Skin epidermis (tissue), 12 donors: ENCODE data around the gene ZNF652.

Experiments
- H3K27ac ChIP-seq, 21 experiments: fragments of 200-600 bp; sonication (generic) in 11 of 21; one replicate each; pipeline ENCODE4 v1.5.0; 2020; ENCODE audit warnings: mild to moderate bottlenecking in 3 of 21, inconsistent platforms in 2 of 21, moderate library complexity in 2 of 21
- H3K4me3 ChIP-seq, 7 experiments: fragments of 200-600 bp; sonication (generic) in 2 of 7; one replicate each; pipeline ENCODE4 v1.5.0; 2020; ENCODE audit warnings: inconsistent platforms in 2 of 7, mild to moderate bottlenecking in 2 of 7, moderate library complexity in 1 of 7

ZNF652 gene

DNA sequence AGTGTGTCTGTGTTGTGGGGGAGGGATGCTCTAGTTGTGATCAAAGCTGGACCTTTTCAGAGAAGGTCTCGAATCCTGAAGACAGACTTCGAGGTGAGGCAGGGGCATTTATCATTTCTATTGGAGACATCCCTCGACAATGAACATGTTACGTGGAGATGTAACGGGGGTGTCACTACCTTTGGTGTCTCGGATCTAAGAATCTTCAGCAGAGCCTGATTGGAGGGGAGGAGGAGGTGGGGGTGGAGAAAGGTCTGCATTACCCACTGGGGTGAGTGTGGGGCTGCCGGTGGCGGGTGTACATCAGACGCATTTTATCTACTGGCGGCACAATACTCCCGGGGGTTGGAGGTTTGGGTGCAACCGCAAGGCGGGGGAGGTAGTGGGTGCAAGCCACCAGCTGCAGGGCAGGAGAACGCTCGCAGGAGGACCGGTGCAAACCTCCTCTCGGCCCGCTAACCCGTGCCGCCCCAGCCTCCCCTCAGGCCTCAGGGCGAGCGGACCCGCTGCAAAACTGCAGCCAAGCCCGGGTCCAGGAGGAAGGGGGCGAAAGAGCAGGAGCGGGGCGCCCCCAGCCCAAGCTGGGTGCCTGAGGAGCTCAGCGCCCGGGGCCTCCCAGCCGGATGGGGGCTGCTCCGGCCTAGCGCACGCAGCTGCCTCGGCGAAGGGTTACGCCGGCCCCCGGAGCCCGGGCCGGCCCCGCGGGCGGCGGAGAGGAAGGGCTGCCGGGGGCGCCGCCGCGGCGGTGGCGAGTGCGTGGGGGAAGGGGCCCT, 735 bp downstream of the ZNF652 start:
- H3K4me3 ChIP-seq, result peak overlapping the region; percentile 70 to 97 (median 87)

DNA sequence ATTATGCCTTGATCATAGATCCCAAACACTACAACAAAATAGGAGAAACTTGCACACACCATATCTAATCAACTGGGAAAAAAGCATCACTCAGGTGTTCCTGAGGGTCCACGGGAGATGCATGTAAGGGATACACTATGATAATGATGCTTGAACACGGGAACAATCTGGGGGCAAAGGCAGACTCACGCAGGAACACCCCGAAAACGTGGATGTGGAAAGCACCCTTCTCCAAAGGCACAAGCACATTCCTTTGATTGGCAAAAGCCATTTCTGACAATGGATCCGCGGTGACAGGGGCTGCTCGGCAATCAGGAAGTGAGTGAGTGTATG, 1.3 kb downstream of the ZNF652 start:
- peak overlapping the region in 18 of 21 experiments; percentile 69 to 99 (median 94) for H3K27ac ChIP-seq

More for the DNA sequence above, 735 bp downstream of the ZNF652 start:
- peak overlapping the region; percentile 69 to 99 (median 93) for H3K27ac ChIP-seq

DNA sequence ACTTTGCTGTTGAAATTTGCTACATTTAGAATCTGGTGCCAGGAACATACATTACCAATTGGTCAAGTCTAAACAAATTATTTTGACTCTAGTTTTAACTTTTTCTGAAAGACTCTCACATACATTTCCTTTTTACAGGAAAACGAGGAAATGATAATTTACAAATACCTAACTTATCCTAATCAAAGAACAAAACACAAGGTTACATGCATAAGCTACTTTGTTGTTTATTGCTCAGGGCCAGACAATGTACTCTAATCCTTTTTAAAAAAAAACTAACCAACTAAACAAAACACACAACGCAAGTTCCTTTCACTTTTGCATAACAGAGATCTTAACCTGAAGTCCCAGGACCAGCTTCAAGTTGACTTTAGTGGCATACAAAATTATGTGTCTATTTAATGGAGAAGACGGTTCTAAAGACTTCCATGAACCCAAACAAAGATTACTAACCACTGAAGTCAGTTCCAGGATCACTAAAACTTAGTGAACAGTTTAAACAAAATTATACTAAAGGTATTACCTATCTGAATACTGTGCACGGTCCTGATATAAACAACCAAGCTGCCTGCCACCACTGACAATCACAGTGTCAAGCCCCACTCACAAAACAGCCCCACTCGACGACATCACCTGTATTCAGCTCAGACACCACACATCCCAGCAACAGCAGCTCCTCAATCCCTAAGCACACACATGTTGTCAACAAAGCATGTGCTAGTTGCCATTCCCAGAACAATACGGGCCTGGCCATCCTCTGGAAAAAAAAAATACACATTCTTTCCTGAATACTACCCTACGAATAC, 1.9 kb downstream of the ZNF652 start:
- Histone ChIP-seq H3K27ac (peak overlapping the region in 16 of 21 experiments; percentile 33 to 99 (median 94)), H3K4me3 (peak overlapping the region; percentile 70 to 97 (median 87))

More for the DNA sequence above, 1.3 kb downstream of the ZNF652 start:
- H3K4me3 ChIP-seq, result peak overlapping the region; percentile 70 to 97 (median 87)

DNA sequence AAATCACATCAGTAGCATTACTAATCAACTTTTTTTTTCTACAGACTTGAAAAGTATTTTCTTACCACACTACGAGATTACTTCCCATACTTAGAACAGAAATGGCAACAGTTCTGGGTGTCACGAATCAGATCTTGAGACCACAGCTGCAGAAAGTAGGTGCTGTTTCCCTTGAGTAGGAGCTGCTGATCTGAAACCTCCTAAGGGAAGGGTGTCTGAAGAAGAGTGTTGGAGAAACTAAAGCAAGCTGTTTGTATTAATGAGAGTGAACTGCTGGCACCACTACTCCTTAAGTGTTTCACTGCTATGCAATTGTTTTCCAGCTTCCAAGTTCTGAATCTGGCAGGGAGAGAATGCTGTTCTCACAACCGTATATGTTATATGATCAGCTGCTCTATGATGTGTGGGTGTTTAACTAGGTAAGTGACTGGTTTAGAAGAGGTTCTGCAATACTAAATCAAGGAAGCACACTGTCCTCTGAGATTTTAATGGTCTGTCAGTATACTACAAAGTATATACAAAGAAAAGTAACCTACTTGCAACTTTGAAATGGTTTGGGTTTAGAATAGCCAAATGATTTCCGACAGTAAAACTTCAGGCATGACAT, 3.3 kb downstream of the ZNF652 start:
- H3K27ac ChIP-seq, result peak overlapping the region in 8 of 21 experiments; percentile 3 to 99 (median 38)
- no peak overlapping the region for H3K4me3 ChIP-seq

DNA sequence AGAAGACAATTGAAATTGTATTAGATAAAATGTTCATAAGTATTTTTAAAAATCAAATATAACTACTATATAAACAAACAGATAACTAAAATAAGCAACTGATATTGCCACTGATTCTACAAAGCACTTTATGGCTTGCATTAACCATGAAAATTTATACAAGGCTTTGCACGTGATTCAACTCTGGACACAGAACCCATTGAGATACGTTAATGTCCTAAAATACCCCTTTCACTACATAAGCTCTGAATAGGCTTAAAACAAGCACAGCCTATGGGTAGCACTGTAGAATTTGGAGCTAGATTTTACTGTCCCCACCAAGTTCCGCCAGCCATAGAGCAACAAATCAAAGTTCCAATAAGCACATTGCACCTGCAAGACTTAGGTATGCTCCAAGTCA, 4.5 kb downstream of the ZNF652 start:
- H3K4me3 ChIP-seq, result no peak overlapping the region
- H3K27ac ChIP-seq, result peak overlapping the region in 2 of 21 experiments; percentile 19 to 26

DNA sequence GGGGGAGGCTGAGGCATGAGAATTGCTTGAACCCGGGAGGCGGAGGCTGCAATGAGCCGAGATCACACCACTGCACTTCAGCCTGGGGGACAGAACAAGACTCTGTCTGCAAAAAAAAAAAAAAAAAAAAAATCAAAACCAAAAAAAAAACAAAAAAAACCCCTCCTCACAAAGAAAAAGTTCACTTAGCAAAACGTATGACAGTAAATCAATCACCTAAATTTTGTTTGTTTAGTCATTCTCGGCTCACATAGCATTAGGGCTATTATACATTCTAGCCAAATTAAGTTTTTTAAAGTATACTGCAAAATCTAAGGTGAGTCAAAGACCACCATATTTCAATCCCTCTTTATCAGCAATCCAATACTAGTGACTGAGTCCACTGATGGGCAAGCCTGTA, 5.7 kb downstream of the ZNF652 start:
- H3K27ac ChIP-seq, result peak overlapping the region in 1 of 21 experiments; percentile 44
- no peak overlapping the region for H3K4me3 ChIP-seq

DNA sequence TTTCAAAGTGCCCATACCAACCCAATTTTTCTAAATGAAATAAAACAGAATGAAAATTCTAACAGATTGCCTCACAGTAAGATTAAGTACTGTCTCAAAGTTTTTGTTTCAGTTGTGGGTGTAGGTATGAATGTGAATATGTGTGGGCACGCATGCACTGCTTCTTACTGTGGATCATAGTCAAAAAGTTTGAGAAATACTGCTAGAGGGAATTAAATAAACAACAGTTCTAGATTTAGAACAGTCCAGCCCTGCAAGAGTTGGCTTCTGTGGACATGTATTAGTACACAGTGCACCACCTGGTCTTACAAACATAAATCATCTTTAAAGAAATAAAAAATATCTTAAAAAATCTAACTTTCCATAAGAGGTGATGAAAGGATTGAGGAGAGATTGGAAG, 8.4 kb downstream of the ZNF652 start:
- Histone ChIP-seq H3K4me3 (no peak overlapping the region), H3K27ac (peak overlapping the region in 2 of 21 experiments; percentile 22 to 31)

DNA sequence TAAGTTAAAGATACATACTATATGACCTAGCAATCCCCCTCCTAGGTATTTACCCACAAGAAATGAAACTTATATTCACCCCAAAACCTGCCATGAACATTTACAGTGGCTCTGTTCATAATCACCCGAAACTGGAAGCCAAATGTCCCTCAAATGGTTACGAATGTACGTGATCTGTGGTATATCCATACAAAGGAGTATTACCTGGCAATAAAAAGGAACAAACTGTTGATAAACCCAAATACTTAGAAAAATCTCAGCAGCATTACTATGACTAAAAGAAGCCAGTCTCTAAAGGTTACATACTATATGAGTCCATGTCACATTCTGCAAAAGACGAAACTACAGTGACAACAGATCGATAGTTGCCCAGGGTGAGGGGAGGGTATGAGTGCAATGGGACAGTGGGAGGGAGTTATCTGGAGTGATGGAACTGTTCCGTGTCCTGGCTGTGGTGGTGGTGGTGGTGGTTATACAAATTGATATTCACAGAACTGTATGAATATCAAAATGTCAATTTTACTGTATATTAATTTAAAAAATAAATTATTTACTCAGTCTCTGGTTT, 9.4 kb downstream of the ZNF652 start:
- peak overlapping the region in 2 of 21 experiments; percentile 31 to 38 for H3K27ac ChIP-seq
- no peak overlapping the region for H3K4me3 ChIP-seq

DNA sequence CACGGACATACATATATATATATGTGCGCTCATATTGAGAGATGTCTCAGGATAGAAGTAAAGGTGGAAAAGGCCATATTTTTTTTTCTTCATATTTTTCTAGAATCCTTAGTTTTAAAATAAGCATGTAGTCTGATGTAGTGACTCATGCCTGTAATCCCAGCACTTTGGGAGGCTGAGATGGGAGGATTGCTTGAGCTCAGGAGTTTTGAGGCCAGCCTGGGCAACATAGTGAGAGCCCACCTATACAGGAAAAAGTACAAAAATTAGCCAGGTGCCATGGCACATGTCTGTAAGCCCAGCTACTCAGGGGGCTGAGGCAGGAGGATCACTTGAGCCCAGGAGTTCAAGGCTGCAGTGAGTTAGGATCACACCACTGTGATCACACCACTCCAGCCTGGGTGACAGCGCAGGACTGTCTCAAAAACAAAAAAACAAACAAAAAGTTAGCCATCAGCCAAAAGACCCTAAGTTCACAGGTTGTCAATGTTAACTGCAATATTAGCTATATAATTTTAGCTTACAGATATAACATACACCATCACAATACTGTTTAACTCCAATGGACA, 10.4 kb downstream of the ZNF652 start:
- no peak overlapping the region for H3K27ac ChIP-seq

DNA sequence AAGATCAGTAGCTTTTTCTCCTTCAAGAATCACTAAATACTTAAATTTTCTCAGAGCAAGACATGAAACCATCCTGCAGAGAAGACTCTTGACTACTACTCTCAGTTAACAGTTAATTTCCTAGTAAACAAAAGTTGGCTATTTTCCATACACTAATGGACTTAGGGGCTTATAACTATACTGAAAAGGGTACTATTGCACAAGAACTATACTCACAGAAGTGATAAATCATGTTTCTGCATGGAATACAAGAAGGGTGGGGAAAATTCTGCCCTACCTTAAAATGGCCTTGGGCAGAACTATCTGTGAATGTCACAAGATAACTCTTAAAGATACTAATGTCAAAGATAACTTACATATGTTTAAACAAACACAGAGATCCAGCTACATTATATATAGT, 12.5 kb downstream of the ZNF652 start:
- H3K4me3 ChIP-seq, result no peak overlapping the region

More for the DNA sequence above, 10.4 kb downstream of the ZNF652 start:
- H3K4me3 ChIP-seq, result no peak overlapping the region

DNA sequence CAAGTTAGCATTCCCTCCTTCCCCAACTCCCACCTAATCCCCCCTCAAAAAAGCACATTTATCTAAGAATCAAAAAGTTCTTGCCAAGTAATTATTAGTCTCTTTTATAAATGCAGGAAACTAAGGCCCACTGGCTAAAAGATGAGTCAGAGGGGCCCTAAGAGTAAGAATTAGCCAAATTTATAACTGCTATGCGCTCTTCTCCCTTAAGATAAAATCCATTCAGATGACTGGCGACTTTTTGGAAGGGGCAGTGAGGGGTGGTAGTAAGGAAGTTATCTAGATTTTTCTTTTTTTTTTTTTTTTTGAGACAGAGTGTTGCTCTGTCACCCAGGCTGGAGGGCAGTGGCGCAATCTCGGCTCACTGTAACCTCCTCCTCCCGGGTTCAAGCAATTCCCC, 17.1 kb downstream of the ZNF652 start:
- no peak overlapping the region for H3K4me3 ChIP-seq
- H3K27ac ChIP-seq, result no peak overlapping the region

More for the DNA sequence above, 12.5 kb downstream of the ZNF652 start:
- no peak overlapping the region for H3K27ac ChIP-seq

DNA sequence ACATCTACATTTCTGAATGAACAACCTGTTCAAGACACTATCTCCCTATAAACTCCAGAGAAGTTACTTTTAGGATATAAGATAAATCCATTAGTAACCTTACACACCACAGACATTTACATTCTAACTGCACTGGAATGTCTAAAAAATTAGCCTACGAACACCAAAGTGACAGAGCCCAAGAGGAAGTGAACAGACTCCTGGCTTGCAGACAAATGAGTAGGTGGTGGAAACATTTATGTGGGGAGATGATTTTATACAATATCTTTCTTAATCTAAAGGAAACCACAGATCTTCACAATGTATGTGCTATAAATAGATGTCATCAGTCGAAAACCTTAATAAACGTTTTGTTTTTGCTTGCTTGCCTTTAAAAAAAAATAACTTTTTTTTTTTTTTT, 18.8 kb downstream of the ZNF652 start:
- Histone ChIP-seq H3K4me3 (no peak overlapping the region), H3K27ac (peak overlapping the region in 2 of 21 experiments; percentile 72 to 83)

DNA sequence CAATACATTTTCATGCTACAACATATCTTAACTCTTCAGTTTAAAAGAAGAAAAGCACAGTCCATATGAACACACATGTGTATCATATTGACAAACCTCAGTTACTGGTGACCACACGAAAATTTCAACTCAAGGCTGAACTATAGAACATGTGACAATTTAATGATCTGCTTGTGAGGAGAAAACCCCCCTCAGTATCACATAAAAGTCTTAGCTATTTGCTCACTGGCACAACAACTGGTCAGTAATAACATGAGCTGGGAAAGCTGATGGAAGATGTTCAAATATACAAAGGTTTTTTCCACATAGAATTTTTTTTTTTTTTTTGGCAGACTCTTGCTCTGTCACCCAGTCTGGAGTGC, 19.5 kb downstream of the ZNF652 start:
- no peak overlapping the region for H3K4me3 ChIP-seq
- H3K27ac ChIP-seq, result peak overlapping the region in 4 of 21 experiments; percentile 22 to 83 (median 52)

DNA sequence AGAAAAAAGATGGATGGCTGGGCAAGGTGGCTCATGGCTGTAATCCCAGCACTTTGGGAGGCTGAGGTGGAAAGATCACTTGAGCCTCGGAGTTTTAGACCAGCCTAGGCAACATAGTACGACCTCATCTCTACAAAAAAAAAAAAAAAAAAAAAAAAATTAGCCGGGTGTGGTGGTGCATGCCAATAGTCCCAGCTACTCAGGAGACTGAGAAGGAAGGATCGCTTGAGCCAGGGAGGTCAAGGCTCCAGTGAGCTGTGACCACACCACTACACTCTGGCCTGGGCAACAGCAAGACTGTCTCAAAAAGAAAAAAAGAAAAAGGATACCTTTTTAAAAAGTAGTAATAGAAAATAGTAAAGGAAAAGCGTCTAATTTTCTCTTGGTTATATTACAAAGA, 20.7 kb downstream of the ZNF652 start:
- H3K27ac ChIP-seq, result peak overlapping the region in 6 of 21 experiments; percentile 22 to 83 (median 62)
- no peak overlapping the region for H3K4me3 ChIP-seq

DNA sequence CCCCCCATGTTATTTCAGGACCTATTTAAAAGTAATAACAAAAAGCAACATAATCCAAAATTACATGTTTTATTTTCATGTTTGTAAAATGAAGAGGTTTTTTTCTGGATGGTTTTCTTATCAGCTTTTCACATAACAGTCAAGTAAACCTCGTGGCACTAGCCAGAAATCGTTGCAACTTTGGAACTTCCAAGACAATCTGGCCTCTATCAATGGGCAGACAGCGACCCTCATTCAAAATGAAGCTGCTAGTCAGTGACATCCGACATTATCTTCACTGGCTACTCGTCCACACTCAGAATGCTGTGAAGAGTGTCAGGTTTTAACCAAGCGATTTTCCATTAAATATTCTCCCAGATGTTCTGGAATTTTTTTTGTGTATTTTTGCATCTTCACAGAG, 22.7 kb downstream of the ZNF652 start:
- Histone ChIP-seq H3K27ac (no peak overlapping the region), H3K4me3 (no peak overlapping the region)

DNA sequence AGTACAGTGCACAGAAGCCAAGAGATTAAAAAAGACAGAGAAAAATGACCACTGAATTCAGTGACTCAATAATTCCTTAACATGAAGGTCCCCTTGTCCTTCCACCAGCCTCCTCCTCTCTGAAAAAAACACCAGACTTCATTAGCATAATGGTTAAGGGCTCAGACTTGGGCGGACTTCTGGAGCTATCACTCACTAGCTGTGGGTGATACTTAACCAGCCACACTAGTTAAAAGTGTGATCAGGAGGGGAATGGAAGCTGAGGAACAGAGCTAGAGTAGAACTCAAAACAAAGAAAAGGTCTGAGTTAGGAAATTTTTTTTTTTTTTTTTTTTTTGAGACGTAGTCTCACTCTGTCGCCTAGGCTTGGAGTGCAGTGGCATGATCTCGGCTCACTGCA, 23.2 kb downstream of the ZNF652 start:
- Histone ChIP-seq H3K27ac (no peak overlapping the region), H3K4me3 (no peak overlapping the region)

DNA sequence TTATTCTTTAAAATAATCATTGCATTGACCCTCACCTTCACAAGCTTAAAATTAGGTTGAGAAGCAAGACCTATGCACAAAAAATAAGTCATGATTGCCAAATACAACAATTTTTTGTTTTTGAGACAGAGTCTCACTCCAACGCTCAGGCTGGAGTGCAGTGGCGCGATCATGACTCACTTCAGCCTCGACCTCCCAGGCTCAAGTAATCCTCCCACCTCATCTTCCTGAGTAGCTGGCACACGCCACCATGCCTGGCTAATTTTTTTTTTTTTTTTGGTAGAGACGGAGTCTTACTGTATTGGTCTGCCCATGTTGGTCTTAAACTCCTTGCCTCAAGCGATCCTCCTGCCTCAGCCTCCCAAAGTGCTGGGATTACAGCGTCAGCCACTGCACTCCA, 24.2 kb downstream of the ZNF652 start:
- no peak overlapping the region for H3K27ac ChIP-seq
- no peak overlapping the region for H3K4me3 ChIP-seq

DNA sequence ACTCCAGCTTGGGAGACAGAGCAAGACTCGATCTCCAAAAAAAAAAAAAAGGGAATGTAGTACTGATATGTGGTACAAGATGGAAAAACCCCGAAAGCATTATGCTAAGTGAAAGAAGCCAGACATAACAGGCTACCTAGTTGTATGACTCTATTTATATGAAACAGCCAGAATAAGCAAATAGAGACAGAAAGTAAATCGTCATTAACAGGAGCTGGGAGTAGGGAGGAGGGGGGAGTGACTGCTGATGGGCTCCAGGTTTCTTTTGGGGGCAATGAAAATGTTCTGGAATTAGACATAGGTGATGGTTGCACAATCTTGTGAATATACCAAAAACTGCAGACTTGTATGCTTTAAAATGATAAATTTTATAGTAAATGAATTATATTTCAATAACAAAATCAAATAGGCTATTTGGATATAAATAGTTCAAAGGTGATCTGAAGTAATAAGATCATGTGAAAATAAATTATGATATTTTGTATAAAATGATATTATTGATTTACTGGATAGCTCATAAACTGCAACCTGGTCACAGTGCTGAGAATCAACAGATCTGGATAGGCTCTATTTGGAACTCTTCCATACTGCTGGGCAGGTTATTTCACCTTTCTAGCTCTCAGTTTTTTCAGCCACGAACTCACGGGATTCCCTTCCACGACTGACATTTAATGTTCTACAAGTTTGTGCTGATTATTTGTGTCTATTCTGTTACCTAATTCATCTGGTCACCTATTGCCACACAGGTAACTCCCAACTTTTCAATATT, 27.1 kb downstream of the ZNF652 start:
- no peak overlapping the region for H3K27ac ChIP-seq

DNA sequence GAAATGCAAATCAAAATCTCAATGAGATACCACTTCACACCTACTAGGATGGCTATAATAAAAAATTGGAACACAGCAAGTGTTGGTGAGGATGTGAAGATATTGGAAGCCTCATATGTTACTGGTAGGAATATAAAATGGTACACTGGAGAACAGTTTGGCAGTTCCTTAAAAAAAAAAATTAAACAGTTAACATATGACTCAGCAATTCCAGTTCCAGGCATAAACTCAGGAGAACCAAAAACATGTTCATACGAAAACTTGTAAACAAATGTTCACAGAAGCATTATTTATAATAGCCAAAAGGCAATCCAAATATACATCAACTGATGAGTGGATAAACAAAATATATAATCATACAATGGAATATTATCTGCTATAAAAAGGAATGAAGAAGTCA, 28.2 kb downstream of the ZNF652 start:
- Histone ChIP-seq H3K4me3 (no peak overlapping the region), H3K27ac (no peak overlapping the region)

More for the DNA sequence above, 27.1 kb downstream of the ZNF652 start:
- no peak overlapping the region for H3K4me3 ChIP-seq
